ENCODE data around the gene CCDC122.

The CCDC122 gene

GRCh38 chr13:43792076-43792881 is 87.3 kb downstream of the CCDC122 start:
- peak; percentile 2 for TF ChIP-seq CTCF (IDR thresholded peaks at IDR 0.05; ENCODE audit: insufficient read depth, missing control alignments)
- DNase-seq (ENCODE audit: insufficient read length, low spot score) (no peak), FAIRE-seq (no peak)

GRCh38 chr13:43787997-43788396 is 91.5 kb downstream of the CCDC122 start:
- TF ChIP-seq CTCF (IDR thresholded peaks at IDR 0.05; ENCODE audit: insufficient read depth, missing control alignments), result peak; percentile 35
- FAIRE-seq, result no peak
- no peak for DNase-seq (ENCODE audit: insufficient read length, low spot score)

- no peak for FAIRE-seq
- no peak for TF ChIP-seq CTCF (IDR thresholded peaks at IDR 0.05; ENCODE audit: insufficient read depth, missing control alignments)
- DNase-seq (ENCODE audit: insufficient read length, low spot score), result no peak
Measured at GRCh38 chr13:43787518-43787891, 92.0 kb downstream of the CCDC122 start.

GRCh38 chr13:43786766-43787517 is 92.6 kb downstream of the CCDC122 start, which contains the start of gene ENOX1:
Gene ENOX1, minus strand, starts transcription at chr13:43786972.
- FAIRE-seq (no peak), DNase-seq (ENCODE audit: insufficient read length, low spot score) (peak; percentile 32)
- TF ChIP-seq CTCF (IDR thresholded peaks at IDR 0.05; ENCODE audit: insufficient read depth, missing control alignments), result peak; percentile 13

GRCh38 chr13:43786472-43786765 is 93.1 kb downstream of the CCDC122 start:
- no peak for TF ChIP-seq CTCF (IDR thresholded peaks at IDR 0.05; ENCODE audit: insufficient read depth, missing control alignments)
- FAIRE-seq, result no peak
- DNase-seq (ENCODE audit: insufficient read length, low spot score), result no peak

Data from D721Med (cell line).